DND-41 (cell line): Measurements from ENCODE around the gene ADORA2B.

Source experiments
- CTCF ChIP-seq: IDR thresholded peaks from 2 replicates; pipeline ENCODE4 v1.5.1; 2012; ENCODE audit warnings: borderline replicate concordance, low read length, moderate library complexity, mild to moderate bottlenecking; ENCODE audit not compliant: poor library complexity, severe bottlenecking; ENCODE audit errors: extremely low read depth
- EZH2 ChIP-seq: IDR thresholded peaks from 3 replicates; pipeline ENCODE4 v1.6.1; 2012; ENCODE audit warnings: borderline replicate concordance, low read depth, mild to moderate bottlenecking, moderate library complexity, low read length, inconsistent platforms; ENCODE audit not compliant: severe bottlenecking

- TF ChIP-seq CTCF, result no peak
- TF ChIP-seq EZH2, result no peak
Observed at GRCh38 chr17:15913826-15914225, 31.1 kb upstream of the ADORA2B start.
